Liver (tissue), 3 donors: Measurements from ENCODE around the gene RHNO1.

Source experiments
- ATF3 ChIP-seq: IDR thresholded peaks from 2 replicates; pipeline ENCODE4 v1.6.1; 2016; ENCODE audit warnings: antibody characterized with exemption
- CTCF ChIP-seq: fragments of 150-350 bp; IDR thresholded peaks from 2 replicates; pipeline ENCODE4 v1.5.1; 2017; ENCODE audit warnings: improper control_type of control experiment, low read depth, low read length; ENCODE audit not compliant: missing input control
- EGR1 ChIP-seq, 2 donors: IDR thresholded peaks; 2 replicates each; pipeline ENCODE4 v1.6.1; 2016 to 2018; ENCODE audit warnings: antibody characterized with exemption in 2 of 2, low read depth in 2 of 2
- FOXA2 ChIP-seq: IDR thresholded peaks from 2 replicates; pipeline ENCODE4 v1.6.1; 2016; ENCODE audit warnings: antibody characterized with exemption
- GABPA ChIP-seq, 2 donors: IDR thresholded peaks in 1 of 2; conservative IDR thresholded peaks in 1 of 2; 2 replicates each; pipeline ENCODE4 v1.6.1; 2016; ENCODE audit warnings: antibody characterized with exemption in 2 of 2, mild to moderate bottlenecking in 1 of 2, moderate library complexity in 1 of 2
- HNF4A ChIP-seq, 2 donors: conservative IDR thresholded peaks; 2 replicates each; pipeline ENCODE4 v1.6.1; 2016; ENCODE audit warnings: antibody characterized with exemption in 2 of 2, mild to moderate bottlenecking in 2 of 2
- HNF4G ChIP-seq: IDR thresholded peaks from 2 replicates; pipeline ENCODE4 v1.6.1; 2016; ENCODE audit warnings: antibody characterized with exemption
- MAX ChIP-seq: IDR thresholded peaks from 2 replicates; pipeline ENCODE4 v1.6.1; 2016; ENCODE audit warnings: antibody characterized with exemption
- RAD21 ChIP-seq, 2 donors: IDR thresholded peaks; 2 replicates each; pipeline ENCODE4 v1.6.1; 2016; ENCODE audit warnings: antibody characterized with exemption in 2 of 2, mild to moderate bottlenecking in 2 of 2
- REST ChIP-seq: IDR thresholded peaks from 2 replicates; pipeline ENCODE4 v1.6.1; 2016; ENCODE audit warnings: antibody characterized with exemption, mild to moderate bottlenecking
- SP1 ChIP-seq: IDR thresholded peaks from 2 replicates; pipeline ENCODE4 v1.6.1; 2018; ENCODE audit warnings: antibody characterized with exemption, mild to moderate bottlenecking
- TAF1 ChIP-seq: conservative IDR thresholded peaks from 2 replicates; pipeline ENCODE4 v1.6.1; 2016; ENCODE audit warnings: antibody characterized with exemption, mild to moderate bottlenecking
- ZBTB33 ChIP-seq: IDR thresholded peaks from 2 replicates; pipeline ENCODE4 v1.6.1; 2016; ENCODE audit warnings: antibody characterized with exemption
- donor health status: healthy.
- donor health status: healthy.

- TF ChIP-seq MAX (no peak), CTCF (no peak), SP1 (no peak), ZBTB33 (no peak), RAD21 (IDR thresholded peaks at IDR 0.05) (no peak), TAF1 (no peak), REST (no peak), GABPA (IDR thresholded peaks at IDR 0.05 in 1 of 2, conservative IDR thresholded peaks at IDR 0.05 in 1 of 2) (no peak), ATF3 (no peak), HNF4G (no peak), FOXA2 (no peak), EGR1 (IDR thresholded peaks at IDR 0.05; ENCODE audit: low read depth in 2 of 2) (no peak), HNF4A (conservative IDR thresholded peaks at IDR 0.05) (no peak)
Measured at GRCh38 chr12:2893007-2893406, 16.0 kb downstream of the RHNO1 start.
